Measurements from ENCODE around the gene ARHGAP24. TPM values are rescaled to one million over a fixed set of nuclear protein-coding genes. Genes with fewer than 3 reads are reported as not detected.
"Not testable (repeated sequence)": the region's sequence is repeated elsewhere in the genome, so short reads cannot be mapped to it uniquely, and the experiment has no call there.

ARHGAP24 gene
- total and polyA plus RNA-seq, 2 donors from 2014 or later = 78.1 to 94.7 TPM

DNA sequence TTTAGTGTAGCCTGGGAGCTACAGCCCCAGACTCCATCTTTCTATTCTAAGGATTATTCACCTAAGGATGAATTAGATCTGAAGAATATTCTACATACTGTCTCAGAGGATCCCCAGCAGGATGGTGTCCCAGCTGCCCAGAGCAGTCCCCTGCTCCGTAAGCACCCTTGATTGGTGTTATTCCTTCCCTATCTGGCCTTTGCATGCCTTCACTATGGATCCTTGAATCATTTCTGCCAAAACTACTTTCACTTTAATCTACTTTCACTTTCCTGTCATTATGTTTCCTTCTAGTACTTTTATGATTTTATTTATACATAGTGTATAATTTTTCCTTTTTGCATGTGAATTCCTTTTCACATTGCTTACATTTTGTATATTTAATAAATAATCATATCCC lies 39.2 kb downstream of the ARHGAP24 start:
- no peak for FAIRE-seq
- no peak for DNase-seq
- H3K9ac ChIP-seq (ENCODE audit: low read length in 3 of 3) = no peak overlapping the region
- no peaks in the 10 kb centered on the region for H3K27me3 ChIP-seq (ENCODE audit: control insufficient read depth, insufficient read depth, low read length)
- intact Hi-C loops (cut with DNase I) = no loop called here
- H3K4me3 ChIP-seq (ENCODE audit: low read length in 3 of 3) = peak overlapping the region in 1 of 3 donors; percentile 30
- H3K9me3 ChIP-seq (ENCODE audit: control insufficient read depth in 2 of 3, insufficient read depth in 1 of 3, low read length in 3 of 3) = no peaks in the 10 kb centered on the region
- TF ChIP-seq, protein P1, sequence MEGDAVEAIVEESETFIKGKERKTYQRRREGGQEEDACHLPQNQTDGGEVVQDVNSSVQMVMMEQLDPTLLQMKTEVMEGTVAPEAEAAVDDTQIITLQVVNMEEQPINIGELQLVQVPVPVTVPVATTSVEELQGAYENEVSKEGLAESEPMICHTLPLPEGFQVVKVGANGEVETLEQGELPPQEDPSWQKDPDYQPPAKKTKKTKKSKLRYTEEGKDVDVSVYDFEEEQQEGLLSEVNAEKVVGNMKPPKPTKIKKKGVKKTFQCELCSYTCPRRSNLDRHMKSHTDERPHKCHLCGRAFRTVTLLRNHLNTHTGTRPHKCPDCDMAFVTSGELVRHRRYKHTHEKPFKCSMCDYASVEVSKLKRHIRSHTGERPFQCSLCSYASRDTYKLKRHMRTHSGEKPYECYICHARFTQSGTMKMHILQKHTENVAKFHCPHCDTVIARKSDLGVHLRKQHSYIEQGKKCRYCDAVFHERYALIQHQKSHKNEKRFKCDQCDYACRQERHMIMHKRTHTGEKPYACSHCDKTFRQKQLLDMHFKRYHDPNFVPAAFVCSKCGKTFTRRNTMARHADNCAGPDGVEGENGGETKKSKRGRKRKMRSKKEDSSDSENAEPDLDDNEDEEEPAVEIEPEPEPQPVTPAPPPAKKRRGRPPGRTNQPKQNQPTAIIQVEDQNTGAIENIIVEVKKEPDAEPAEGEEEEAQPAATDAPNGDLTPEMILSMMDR (IDR thresholded peaks at IDR 0.05; ENCODE audit: borderline replicate concordance, extremely low read depth, insufficient read depth) = no peak
- H3K27ac ChIP-seq (ENCODE audit: low read depth in 2 of 2, low read length in 2 of 2) = no peak overlapping the region
- no peaks in the 10 kb centered on the region for H3K4me1 ChIP-seq (ENCODE audit: control insufficient read depth in 2 of 3, insufficient read depth in 2 of 3, low read depth in 1 of 3, low read length in 3 of 3)
- H3K36me3 ChIP-seq (ENCODE audit: control insufficient read depth in 2 of 3, insufficient read depth in 3 of 3, low read length in 3 of 3) = no peaks in the 10 kb centered on the region

DNA sequence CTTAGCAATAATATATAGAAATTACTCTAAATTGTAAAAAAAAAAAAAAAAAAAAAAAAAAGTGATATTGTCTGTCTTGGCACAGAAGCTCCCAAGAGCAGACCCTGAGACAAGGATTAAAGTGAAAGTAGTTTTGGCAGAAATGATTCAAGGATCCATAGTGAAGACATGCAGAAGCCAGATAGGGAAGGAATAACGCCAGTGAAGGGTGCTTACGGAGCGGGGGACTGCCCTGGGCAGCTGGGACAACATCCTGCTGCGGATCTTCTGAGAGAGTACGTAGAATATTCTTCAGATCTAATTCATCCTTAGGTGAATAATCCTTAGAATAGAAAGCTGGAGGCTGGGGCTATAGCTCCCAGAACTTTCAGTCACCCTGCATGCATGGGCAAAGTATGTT lies 39.8 kb downstream of the ARHGAP24 start:
- Histone ChIP-seq H3K4me3 (ENCODE audit: low read length in 3 of 3) (no peak overlapping the region), H3K27ac (ENCODE audit: low read depth in 2 of 2, low read length in 2 of 2) (no peak overlapping the region), H3K27me3 (ENCODE audit: control insufficient read depth, insufficient read depth, low read length) (no peaks in the 10 kb centered on the region), H3K9me3 (ENCODE audit: control insufficient read depth in 2 of 3, insufficient read depth in 1 of 3, low read length in 3 of 3) (no peaks in the 10 kb centered on the region), H3K4me1 (ENCODE audit: control insufficient read depth in 2 of 3, insufficient read depth in 2 of 3, low read depth in 1 of 3, low read length in 3 of 3) (no peaks in the 10 kb centered on the region), H3K9ac (ENCODE audit: low read length in 3 of 3) (no peak overlapping the region), H3K36me3 (ENCODE audit: control insufficient read depth in 2 of 3, insufficient read depth in 3 of 3, low read length in 3 of 3) (no peaks in the 10 kb centered on the region)
- intact Hi-C loops (cut with DNase I) = no loop called here
- no peak for DNase-seq
- TF ChIP-seq, protein P1 (IDR thresholded peaks at IDR 0.05; ENCODE audit: borderline replicate concordance, extremely low read depth, insufficient read depth) = no peak
- no peak for FAIRE-seq

DNA sequence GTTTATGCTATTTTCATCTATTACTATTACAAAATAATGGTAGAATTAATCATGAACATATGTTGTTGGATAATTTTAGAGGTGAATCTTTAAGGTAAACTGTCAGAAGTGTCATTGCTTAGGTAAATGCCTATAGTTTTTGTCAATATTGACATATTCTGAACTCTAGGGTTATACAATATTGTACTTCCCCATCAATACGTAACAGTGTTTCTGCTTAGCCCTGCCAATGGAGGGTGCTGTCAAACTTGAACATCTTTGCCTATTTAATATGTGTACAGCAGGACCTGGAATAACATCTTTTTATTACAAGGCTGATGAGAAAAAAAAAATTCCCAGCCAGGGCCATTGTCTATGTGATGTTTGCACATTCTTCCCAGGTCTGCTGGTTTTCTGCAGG lies 40.8 kb downstream of the ARHGAP24 start:
- no peaks in the 10 kb centered on the region for H3K27me3 ChIP-seq (ENCODE audit: control insufficient read depth, insufficient read depth, low read length)
- H3K9me3 ChIP-seq (ENCODE audit: control insufficient read depth in 2 of 3, insufficient read depth in 1 of 3, low read length in 3 of 3) = no peaks in the 10 kb centered on the region
- no peaks in the 10 kb centered on the region for H3K4me1 ChIP-seq (ENCODE audit: control insufficient read depth in 2 of 3, insufficient read depth in 2 of 3, low read depth in 1 of 3, low read length in 3 of 3)
- H3K36me3 ChIP-seq (ENCODE audit: control insufficient read depth in 2 of 3, insufficient read depth in 3 of 3, low read length in 3 of 3) = no peaks in the 10 kb centered on the region
- TF ChIP-seq, protein P1 (IDR thresholded peaks at IDR 0.05; ENCODE audit: borderline replicate concordance, extremely low read depth, insufficient read depth) = no peak
- no peak overlapping the region for H3K27ac ChIP-seq (ENCODE audit: low read depth in 2 of 2, low read length in 2 of 2)
- DNase-seq = no peak
- FAIRE-seq = no peak
- H3K4me3 ChIP-seq (ENCODE audit: low read length in 3 of 3) = no peak overlapping the region
- H3K9ac ChIP-seq (ENCODE audit: low read length in 3 of 3) = no peak overlapping the region
- intact Hi-C loops (cut with DNase I) = no loop called here

- DNase-seq; intact Hi-C loops (cut with DNase I); H3K27ac ChIP-seq (ENCODE audit: low read depth in 2 of 2, low read length in 2 of 2); H3K9ac ChIP-seq (ENCODE audit: low read length in 3 of 3); H3K4me1 ChIP-seq (ENCODE audit: control insufficient read depth in 2 of 3, insufficient read depth in 2 of 3, low read depth in 1 of 3, low read length in 3 of 3); FAIRE-seq; H3K36me3 ChIP-seq (ENCODE audit: control insufficient read depth in 2 of 3, insufficient read depth in 3 of 3, low read length in 3 of 3); H3K27me3 ChIP-seq (ENCODE audit: control insufficient read depth, insufficient read depth, low read length); H3K9me3 ChIP-seq (ENCODE audit: control insufficient read depth in 2 of 3, insufficient read depth in 1 of 3, low read length in 3 of 3); H3K4me3 ChIP-seq (ENCODE audit: low read length in 3 of 3): not testable (repeated sequence)
Observed at GRCh38 chr4:85518526-85518925, 43.6 kb downstream of the ARHGAP24 start.
